Measurements from ENCODE around the gene FYN.
"Not testable (repeated sequence)": the region's sequence is repeated elsewhere in the genome, so short reads cannot be mapped to it uniquely, and the experiment has no call there.

FYN gene

GRCh38 chr6:111662794-111663593, 210.3 kb downstream of the FYN start:
- no peak for DNase-seq (ENCODE audit: low read depth in 2 of 2)

GRCh38 chr6:111662072-111662793, 211.0 kb downstream of the FYN start:
- no peak for DNase-seq (ENCODE audit: low read depth in 2 of 2)

GRCh38 chr6:111661541-111662061, 211.7 kb downstream of the FYN start:
- no peak for DNase-seq (ENCODE audit: low read depth in 2 of 2)

- DNase-seq (ENCODE audit: low read depth in 2 of 2): no peak
Observed at GRCh38 chr6:111660531-111660930, 212.7 kb downstream of the FYN start.

- DNase-seq (ENCODE audit: low read depth in 2 of 2): no peak
Observed at GRCh38 chr6:111658462-111659154, 214.6 kb downstream of the FYN start.

GRCh38 chr6:111657146-111657545, 216.1 kb downstream of the FYN start:
- no peak for DNase-seq (ENCODE audit: low read depth in 2 of 2)

GRCh38 chr6:111653979-111654378, 219.3 kb downstream of the FYN start:
- no peak for DNase-seq (ENCODE audit: low read depth in 2 of 2)

- no peak for DNase-seq (ENCODE audit: low read depth in 2 of 2)
Observed at GRCh38 chr6:111653434-111653833, 219.8 kb downstream of the FYN start.

GRCh38 chr6:111652156-111652555, 221.1 kb downstream of the FYN start:
- no peak for DNase-seq (ENCODE audit: low read depth in 2 of 2)

GRCh38 chr6:111651185-111652034, 221.8 kb downstream of the FYN start:
- DNase-seq (ENCODE audit: low read depth in 2 of 2): no peak

GRCh38 chr6:111650049-111650448, 223.2 kb downstream of the FYN start:
- no peak for DNase-seq (ENCODE audit: low read depth in 2 of 2)

- no peak for DNase-seq (ENCODE audit: low read depth in 2 of 2)
Observed at GRCh38 chr6:111648100-111648499, 225.2 kb downstream of the FYN start.

GRCh38 chr6:111646942-111647341, 226.3 kb downstream of the FYN start:
- no peak for DNase-seq (ENCODE audit: low read depth in 2 of 2)

GRCh38 chr6:111646034-111646433, 227.2 kb downstream of the FYN start:
- DNase-seq (ENCODE audit: low read depth in 2 of 2): no peak

GRCh38 chr6:111644893-111645430, 228.3 kb downstream of the FYN start:
- no peak for DNase-seq (ENCODE audit: low read depth in 2 of 2)

- DNase-seq (ENCODE audit: low read depth in 2 of 2): no peak
Observed at GRCh38 chr6:111642463-111643158, 230.6 kb downstream of the FYN start.

GRCh38 chr6:111639266-111639665, 234.0 kb downstream of the FYN start:
- DNase-seq (ENCODE audit: low read depth in 2 of 2): no peak

- not testable (repeated sequence) for DNase-seq (ENCODE audit: low read depth in 2 of 2)
Observed at GRCh38 chr6:111634981-111635380, 238.3 kb downstream of the FYN start.

GRCh38 chr6:111633822-111634221, 239.4 kb downstream of the FYN start:
- no peak for DNase-seq (ENCODE audit: low read depth in 2 of 2)

- no peak for DNase-seq (ENCODE audit: low read depth in 2 of 2)
Observed at GRCh38 chr6:111632468-111633247, 240.6 kb downstream of the FYN start.

Measured in stimulated activated CD4-positive, alpha-beta T cell treated with anti-CD3 and anti-CD28 coated beads, Interleukin-1b, Interleukin-23, amount 100 ng/mL, for 4 hours (primary cell).